Measurements from ENCODE around the gene CLECL1.
A peak's percentile ranks its signal among the peaks of the same experiment; 100 is the strongest.

The CLECL1 gene

GRCh38 chr12:9732921-9733461 lies at the start of gene CLECL1:
Gene CLECL1, minus strand, starts transcription at chr12:9733097.
- no peak for FAIRE-seq

DNA sequence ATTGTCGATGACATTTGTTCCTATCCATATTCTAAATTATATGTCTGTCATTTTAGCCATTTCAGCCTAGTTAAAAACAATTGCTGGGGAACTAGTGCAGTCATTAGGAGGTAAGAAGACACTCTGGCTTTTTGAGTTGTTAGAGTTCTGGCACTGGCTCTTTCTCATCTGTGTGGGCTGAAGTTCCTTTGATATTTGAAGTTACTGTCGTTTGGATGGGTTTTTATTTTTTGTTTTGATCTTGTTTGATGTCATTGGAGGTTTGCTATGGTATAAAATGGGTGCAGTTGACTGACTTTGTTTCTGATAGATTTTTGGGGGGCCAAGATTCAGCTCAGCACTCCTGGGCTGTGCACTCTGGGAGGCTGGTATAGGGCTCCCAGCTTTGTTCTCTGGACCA lies 48.5 kb upstream of the CLECL1 start:
- FAIRE-seq: no peak

GRCh38 chr12:9779209-9779608 lies 46.3 kb upstream of the CLECL1 start:
- peak; percentile 21 for FAIRE-seq

- no peak for FAIRE-seq
These were observed 43.9 kb upstream of the CLECL1 start for GRCh38 chr12:9776781-9777180.

DNA sequence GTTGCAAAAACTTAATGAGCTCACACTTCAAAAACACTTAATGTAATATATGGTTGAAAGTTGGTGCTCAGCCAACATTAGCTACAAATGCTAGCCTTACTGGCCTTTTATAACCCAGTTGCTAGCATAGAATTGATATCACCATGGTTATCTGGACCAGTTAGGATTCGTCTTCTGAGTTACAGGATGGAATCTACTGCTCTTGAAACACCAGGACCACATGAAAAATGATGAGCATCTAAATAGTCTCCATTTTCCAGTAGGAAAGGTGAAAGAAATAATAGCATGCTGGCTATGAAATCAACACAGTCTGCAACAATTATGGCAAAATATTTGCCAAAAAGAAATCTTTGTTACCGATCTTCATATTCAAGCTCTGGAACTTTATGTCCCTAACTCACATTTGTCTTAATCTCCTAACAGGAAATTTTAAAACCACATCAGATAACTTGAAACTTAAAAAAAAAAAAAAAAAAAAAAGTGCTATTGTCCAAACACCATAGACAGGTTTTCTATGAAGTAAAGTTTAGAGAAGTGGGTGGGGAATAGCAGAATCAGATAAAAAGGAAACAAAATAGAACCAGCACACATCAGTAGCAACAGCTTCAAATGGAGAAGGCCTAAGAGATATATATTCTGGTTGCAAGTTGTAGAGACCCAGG lies 40.5 kb upstream of the CLECL1 start:
- FAIRE-seq: no peak

DNA sequence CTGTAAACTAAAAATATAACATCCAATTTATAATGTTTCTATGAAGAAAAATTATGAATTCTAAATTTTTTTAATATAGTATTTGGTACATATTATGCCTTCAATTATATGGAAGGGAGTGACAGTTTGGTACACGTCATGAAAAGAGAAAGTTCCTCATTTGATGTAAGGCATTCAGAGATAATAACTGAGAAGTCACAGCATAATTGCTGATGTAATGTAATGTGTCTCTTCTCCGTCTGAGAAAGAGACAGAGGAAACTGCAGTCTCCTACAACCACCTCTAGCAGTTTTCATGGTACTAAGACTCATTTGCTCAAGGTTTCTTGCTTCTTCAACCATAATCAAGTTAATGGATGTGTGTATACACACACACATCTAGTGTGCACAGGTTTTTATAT lies 30.1 kb upstream of the CLECL1 start:
- no peak for FAIRE-seq

DNA sequence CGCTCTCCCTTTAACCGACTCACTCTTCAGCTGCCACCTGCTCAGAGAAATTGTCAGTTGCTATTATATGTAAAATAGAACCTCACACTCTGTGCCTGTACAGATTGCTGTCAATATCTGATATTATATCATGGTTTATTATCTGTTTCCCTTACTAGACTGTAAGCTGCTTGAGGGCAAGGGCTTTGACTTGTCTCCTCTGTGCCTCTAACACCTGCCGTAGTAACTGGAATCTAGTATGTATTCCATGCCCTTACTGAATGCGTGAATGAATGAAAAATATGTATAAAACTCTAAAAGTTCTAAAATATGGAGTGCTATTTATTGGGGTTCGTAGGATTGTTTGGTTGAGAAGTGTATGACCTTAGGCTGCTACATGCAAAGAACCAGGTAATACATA lies 29.5 kb upstream of the CLECL1 start:
- FAIRE-seq: no peak

DNA sequence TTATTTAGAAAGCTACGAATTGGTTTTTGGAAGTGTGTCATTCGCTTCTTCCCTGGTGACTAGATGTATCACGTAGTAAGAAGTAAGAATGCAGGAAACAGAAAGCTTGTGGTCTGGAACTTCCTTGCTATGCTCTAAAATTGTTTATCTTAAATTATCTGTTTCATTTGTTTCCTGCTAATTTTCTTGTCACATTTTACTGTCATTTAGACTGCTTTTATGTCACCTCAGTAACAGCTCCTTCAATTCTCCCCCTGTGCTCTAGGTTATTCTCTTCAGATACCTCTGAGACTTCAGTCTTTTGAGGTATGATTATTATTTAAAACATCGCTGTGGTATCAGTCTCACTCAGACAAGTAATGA lies 28.5 kb upstream of the CLECL1 start:
- FAIRE-seq: no peak

GRCh38 chr12:9760699-9761418 lies 28.0 kb upstream of the CLECL1 start, which contains the start of gene CD69:
Gene CD69, minus strand, starts transcription at chr12:9760901. Its CDS starts 81 bp downstream, at chr12:9760820.
- no peak for FAIRE-seq

GRCh38 chr12:9760120-9760519 lies 27.2 kb upstream of the CLECL1 start:
- no peak for FAIRE-seq

- FAIRE-seq: no peak
These were observed 26.8 kb upstream of the CLECL1 start for GRCh38 chr12:9759694-9760093.

GRCh38 chr12:9758119-9758518 lies 25.2 kb upstream of the CLECL1 start:
- no peak for FAIRE-seq

GRCh38 chr12:9757433-9758025 lies 24.6 kb upstream of the CLECL1 start:
- no peak for FAIRE-seq

DNA sequence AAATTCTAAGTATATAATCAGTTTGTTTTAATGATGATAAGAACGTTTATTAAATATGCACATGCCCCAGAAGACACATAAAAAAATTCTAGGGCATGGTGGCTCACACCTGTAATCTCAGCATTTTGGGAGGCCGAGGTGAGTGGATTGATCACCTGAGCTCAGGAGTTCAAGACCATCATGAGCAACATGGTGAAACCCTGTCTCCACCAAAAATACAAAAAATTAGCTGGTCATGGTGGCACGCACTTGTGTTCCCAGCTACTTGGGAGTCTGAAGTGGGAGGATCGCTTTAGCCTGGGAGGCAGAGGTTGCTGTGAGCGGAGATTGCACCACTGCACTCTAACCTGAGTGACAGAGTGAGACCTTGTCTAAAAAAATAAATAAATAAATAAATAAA lies 23.8 kb upstream of the CLECL1 start:
- no peak for FAIRE-seq

DNA sequence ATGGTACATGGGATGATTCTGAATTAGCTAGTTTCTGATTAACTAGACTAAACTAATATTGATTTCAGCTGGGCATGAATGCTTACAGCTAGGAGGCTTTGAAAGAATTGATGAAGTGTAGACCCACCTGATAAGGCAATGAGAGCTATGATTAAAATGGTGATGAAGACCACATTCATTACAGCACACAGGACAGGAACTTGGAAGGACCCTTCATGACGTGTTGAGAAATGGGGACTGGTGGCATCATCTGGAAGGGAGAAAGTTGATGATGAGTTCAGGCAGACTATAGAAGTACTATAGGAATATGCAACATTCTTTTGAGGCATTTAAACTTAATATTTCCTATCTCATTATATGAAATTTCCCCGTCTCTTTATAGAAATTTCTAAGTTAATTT lies 23.3 kb upstream of the CLECL1 start:
- FAIRE-seq: no peak

GRCh38 chr12:9755567-9755966 lies 22.7 kb upstream of the CLECL1 start:
- no peak for FAIRE-seq

- no peak for FAIRE-seq
These were observed 22.1 kb upstream of the CLECL1 start for GRCh38 chr12:9755035-9755434.

- FAIRE-seq: no peak
These were observed 21.4 kb upstream of the CLECL1 start for GRCh38 chr12:9754099-9754927.

- no peak for FAIRE-seq
These were observed 20.6 kb upstream of the CLECL1 start for GRCh38 chr12:9753498-9753897.

GRCh38 chr12:9753073-9753472 lies 20.2 kb upstream of the CLECL1 start:
- no peak for FAIRE-seq

DNA sequence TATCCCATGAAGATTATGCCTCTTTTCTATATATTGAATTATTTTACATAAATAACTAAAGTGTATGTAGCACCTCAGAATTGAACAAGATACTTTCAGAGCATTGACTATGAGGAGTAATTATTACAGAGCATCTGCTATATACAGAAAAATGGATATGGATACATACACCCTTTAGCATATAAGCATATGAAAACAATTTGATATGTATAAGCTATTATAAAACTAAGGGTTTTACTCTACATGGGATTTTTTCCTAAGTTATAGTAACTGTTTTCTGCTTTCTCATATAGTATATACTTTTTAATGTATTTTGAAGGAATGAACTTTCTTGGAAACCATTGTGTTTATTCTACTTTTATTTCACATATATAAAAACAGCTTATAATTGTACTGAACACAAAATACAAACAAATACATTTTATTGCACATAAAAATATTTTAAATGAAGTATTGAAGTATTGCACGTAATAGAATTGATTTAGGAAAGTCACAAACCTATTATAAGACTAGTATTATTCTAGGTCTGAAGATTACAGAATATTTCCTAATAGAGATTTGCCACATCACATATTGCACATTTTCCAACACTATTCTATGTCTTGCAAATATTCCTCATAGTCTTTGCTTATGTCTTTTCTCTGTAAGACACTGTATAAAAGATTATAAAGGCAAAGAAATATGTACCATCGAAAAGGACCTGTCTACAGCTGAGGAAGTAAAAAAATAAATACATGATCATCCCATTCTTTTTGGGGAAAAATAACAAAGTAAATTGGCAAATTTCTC lies 19.4 kb upstream of the CLECL1 start:
- FAIRE-seq: no peak
